Activated CD4-positive, alpha-beta T cell treated with anti-CD3 and anti-CD28 coated beads for 24 hours (primary cell): ENCODE measurements around the gene ACP4.

ENCODE experiments used
- DNase-seq, 2 donors: peaks; one replicate each; pipeline ENCODE4 v3.0.0-alpha.2; 2020; ENCODE audit warnings: low read depth in 2 of 2

The ACP4 gene

DNA sequence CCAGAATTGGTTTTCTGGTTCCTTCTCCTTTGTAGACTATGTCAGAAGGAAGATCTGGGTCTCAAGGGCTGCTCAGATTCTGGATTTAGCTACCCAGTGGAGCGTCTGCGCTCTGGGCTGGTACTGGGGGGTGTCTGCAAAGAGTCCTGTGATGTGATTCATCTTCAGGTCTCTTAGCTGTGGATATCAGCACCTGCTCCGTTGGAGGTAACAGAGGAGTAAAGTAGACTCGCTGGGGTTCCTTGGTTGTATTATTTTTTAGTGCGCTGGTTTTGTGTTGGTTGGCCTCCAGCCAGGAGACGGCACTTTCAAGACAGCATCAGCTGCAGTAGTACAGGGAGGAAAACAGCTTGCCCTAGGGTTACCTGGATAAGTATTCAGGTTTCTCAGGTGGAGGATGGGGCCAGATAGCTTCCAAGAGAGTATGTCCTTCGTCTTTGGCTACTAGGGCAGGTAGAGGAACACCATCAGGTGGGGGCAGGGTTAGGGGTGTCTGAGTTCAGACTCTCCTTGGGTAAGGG, 53.5 kb downstream of the ACP4 start:
- no peak for DNase-seq

DNA sequence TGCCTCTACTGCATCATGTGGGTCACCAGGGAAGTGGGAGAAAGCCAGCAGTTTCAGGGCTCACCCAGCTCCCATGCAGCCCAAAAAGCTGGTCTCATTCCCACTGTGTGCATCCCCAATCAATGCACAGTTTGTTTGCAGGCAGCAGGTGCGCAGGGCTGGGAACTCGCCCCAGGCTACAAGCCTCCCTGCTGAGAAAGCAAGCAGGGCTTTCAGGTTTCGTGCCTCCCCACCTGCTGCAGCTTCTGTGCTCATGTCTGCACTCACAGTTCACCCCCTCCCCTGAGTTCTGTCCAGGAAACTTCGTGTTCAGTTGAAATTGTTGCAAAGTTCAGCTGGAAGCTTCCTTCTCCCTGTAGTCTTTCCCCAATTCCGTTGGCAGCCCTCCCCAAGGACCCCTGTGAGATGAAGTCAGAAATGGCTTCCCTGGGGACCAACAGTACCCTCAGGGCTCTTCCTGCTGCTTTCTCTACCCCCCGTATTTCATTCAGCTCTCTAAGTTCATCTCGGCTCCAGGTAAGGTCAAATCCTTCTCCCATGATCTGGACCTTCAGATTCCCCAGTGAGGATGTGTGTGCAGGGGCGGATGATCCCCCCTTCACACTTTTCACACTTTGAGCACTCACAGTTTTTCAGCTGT, 54.2 kb downstream of the ACP4 start:
- no peak for DNase-seq
